Heart left ventricle (tissue), 16 donors: ENCODE results near the gene EPS8. TPM values are rescaled to one million over a fixed set of nuclear protein-coding genes. Genes with fewer than 3 reads are reported as not detected.
"Not testable (repeated sequence)": the region's sequence is repeated elsewhere in the genome, so short reads cannot be mapped to it uniquely, and the experiment has no call there.

ENCODE experiments used
- ATAC-seq, 4 donors: fragments of 200-7000 bp; cut with Tn5 transposase; one replicate each; pipeline ENCODE4 v1.9.1; 2020 to 2022; ENCODE audit warnings: moderate library complexity in 4 of 4, mild to moderate bottlenecking in 3 of 4, moderate number of reproducible peaks in 1 of 4
- DNase-seq, 5 donors: peaks; one replicate each; pipeline ENCODE4 v3.0.0-alpha.2; 2020
- H3K27ac ChIP-seq, 12 donors: fragments of 200-600 bp; sonication (generic) in 4 of 12; one replicate each; pipeline versions ENCODE4 v1.5.0 to v1.8.0; 2016 to 2022; ENCODE audit warnings: mild to moderate bottlenecking in 2 of 12
- H3K27me3 ChIP-seq, 9 donors: fragments of 200-600 bp; sonication (generic) in 2 of 9; one replicate each; pipeline versions ENCODE4 v1.5.1 to v1.8.0; 2016 to 2022; ENCODE audit warnings: mild to moderate bottlenecking in 3 of 9
- H3K36me3 ChIP-seq, 9 donors: fragments of 200-600 bp; sonication (generic) in 2 of 9; one replicate each; pipeline versions ENCODE4 v1.5.0 to v1.8.0; 2018 to 2022; ENCODE audit warnings: mild to moderate bottlenecking in 2 of 9
- H3K4me1 ChIP-seq, 12 donors: fragments of 200-600 bp; sonication (generic) in 4 of 12; one replicate each; pipeline versions ENCODE4 v1.5.0 to v1.8.0; 2016 to 2022; ENCODE audit warnings: mild to moderate bottlenecking in 3 of 12
- H3K4me3 ChIP-seq, 12 donors: fragments of 200-600 bp; sonication (generic) in 4 of 12; one replicate each; pipeline versions ENCODE4 v1.5.0 to v1.8.0; 2017 to 2022; ENCODE audit warnings: mild to moderate bottlenecking in 9 of 12, moderate library complexity in 4 of 12
- H3K9me3 ChIP-seq, 12 donors: fragments of 200-600 bp; sonication (generic) in 4 of 12; one replicate each; pipeline versions ENCODE4 v1.5.0 to v1.8.0; 2016 to 2022; ENCODE audit warnings: mild to moderate bottlenecking in 1 of 12
- POLR2A ChIP-seq, 2 donors: fragments of 450-650 bp; IDR thresholded peaks; one replicate each; pipeline ENCODE4 v1.6.1; 2017; ENCODE audit warnings: antibody characterized with exemption in 2 of 2, mild to moderate bottlenecking in 2 of 2, moderate library complexity in 2 of 2
- WGBS, 4 donors: extraction: QIAGEN DNeasy Blood & Tissue Kit in 2 of 4; methylation state at CpG; one replicate each; pipeline versions ENCODE4 v1.1.5 to v1.1.7; 2013 to 2018; 5-methylcytosine and 5-hydroxymethylcytosine counted together
- intact Hi-C, 10 donors: fragments of 100-400 bp; cut with DNase I; formaldehyde crosslinking; loops; one replicate each; pipeline versions ENCODE4 v1.11.1 to v1.14.2; 2022
- polyA plus RNA-seq, 2 donors: library from polyadenylated mRNA; stranded (reverse); fragments of 200-250 nt; gene quantifications; one replicate each; pipeline ENCODE4 v1.2.3, GENCODE V29; 2013
- total RNA-seq, 9 donors: library from RNA; depleted of rRNA in 2 of 9; stranded (reverse); fragments of >200 nt in 2 of 9; fragmentation: NEBNext Ultra II Directional in 3 of 9; extraction: Animal tissue kit (Norgen Biotek cat#: 25700) in 3 of 9; gene quantifications; one replicate each; pipeline versions ENCODE4 v1.1.0 to v1.2.4, GENCODE V29; 2016 to 2023
- TF ChIP-seq, protein P1 (sequence below), 12 donors: fragments of 200-600 bp; sonication (generic) in 4 of 12; IDR thresholded peaks; one replicate each; pipeline versions ENCODE4 v1.5.0 to v1.8.0; 2018 to 2022; ENCODE audit warnings: antibody characterized with exemption in 12 of 12, mild to moderate bottlenecking in 5 of 12
- donor health status: ischemic (EF 13 %, LVEDD 7.1; RV severe dilation, severe dysfunction).
- donor health status: healthy with polysubstance abuse.
- donor health status: DM: no; HTN: yes; CAD: no.
- donor health status: DM: no; HTN: no; CAD: no.
- donor health status: ischemic (EF 25% LVEDD 6.9; RV normal size, moderate dysfunction).
- donor health status: ischemic (EF 25% LVEDD 5.7; RV mildly dilated, moderate dysfunction).
- donor health status: healthy.
- donor health status: DM: yes; HTN: yes; CAD: no.
- donor health status: ischemic (EF 35%, LVEDD 5.7; RV mildly dilated, moderate dysfunction).
- donor health status: nonischemic (EF 11% LVEDD 7.7; RV severe dilation, severe dysfunction).
- donor health status: DM: yes; HTN: yes; CAD: no.
- donor health status: PGD.
- donor health status: ischemic (EF 29% LVEDD 5.4; RV normal size, mild dysfunction).
- donor health status: nonischemic (EF 23%, LVEDD 6.1; RV moderate dilation, normal function).

Gene EPS8
- total and polyA plus RNA-seq, 11 donors: 11.7 to 56.0 (median 20.9) TPM

DNA sequence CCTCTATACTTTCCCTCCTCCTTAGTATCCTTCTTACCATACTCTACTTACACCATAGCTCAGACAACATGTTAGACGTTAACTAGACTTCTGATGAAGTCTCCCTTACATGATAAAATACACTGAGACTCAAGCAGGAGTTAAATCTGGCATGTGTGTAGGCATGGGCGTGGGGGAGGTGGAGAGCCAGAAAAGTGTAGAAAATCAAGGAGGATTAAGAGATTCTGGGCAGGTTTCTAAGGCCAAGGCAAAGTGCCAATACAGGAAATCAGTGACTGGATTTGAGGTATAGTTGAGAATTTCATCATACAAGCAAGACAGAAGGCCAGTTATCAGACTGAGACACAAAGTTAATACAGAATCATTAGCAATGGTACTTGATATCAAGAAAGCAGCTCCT, 37.4 kb downstream of the EPS8 start:
- WGBS, 4 donors: 79 to 91% (median 84%) methylated on average over 2 of the region's 2 CpGs
- Histone ChIP-seq H3K27me3 (no peaks in the 10 kb centered on the region), H3K36me3 (no peaks in the 10 kb centered on the region), H3K4me1 (peaks cover 0 to 32% (median 3%) of the 10 kb centered on the region in 12 donors), H3K4me3 (no peak overlapping the region), H3K27ac (no peak overlapping the region), H3K9me3 (no peaks in the 10 kb centered on the region)
- TF ChIP-seq POLR2A (IDR thresholded peaks at IDR 0.05): no peak
- TF ChIP-seq, protein P1, sequence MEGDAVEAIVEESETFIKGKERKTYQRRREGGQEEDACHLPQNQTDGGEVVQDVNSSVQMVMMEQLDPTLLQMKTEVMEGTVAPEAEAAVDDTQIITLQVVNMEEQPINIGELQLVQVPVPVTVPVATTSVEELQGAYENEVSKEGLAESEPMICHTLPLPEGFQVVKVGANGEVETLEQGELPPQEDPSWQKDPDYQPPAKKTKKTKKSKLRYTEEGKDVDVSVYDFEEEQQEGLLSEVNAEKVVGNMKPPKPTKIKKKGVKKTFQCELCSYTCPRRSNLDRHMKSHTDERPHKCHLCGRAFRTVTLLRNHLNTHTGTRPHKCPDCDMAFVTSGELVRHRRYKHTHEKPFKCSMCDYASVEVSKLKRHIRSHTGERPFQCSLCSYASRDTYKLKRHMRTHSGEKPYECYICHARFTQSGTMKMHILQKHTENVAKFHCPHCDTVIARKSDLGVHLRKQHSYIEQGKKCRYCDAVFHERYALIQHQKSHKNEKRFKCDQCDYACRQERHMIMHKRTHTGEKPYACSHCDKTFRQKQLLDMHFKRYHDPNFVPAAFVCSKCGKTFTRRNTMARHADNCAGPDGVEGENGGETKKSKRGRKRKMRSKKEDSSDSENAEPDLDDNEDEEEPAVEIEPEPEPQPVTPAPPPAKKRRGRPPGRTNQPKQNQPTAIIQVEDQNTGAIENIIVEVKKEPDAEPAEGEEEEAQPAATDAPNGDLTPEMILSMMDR (IDR thresholded peaks at IDR 0.05): no peak
- ATAC-seq (no peak), DNase-seq (no peak)
- intact Hi-C loops: loop anchor here in 1 of 10 donors (5.0 kb wide), 1 partner anchor 44 kb away; no protein-coding TSS in a partner anchor

DNA sequence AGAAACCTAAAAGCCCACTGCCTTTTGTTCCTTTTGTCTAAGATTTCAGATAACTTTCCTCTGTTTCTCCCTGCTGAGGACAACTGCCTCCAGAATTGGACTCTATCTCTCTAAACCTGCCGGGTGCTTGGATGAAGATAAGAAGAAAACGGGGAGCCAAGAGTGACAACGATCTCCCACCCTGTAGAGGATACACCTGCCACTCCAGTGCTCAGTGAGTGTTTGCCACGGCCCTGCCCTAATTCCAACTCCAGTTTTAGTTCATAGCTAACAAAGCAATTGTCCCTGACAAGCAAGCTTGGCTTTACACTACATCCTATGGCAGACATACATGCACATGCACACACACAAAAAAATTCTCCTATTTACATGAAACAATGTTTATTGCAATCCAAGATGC, 39.3 kb downstream of the EPS8 start:
- no peak for TF ChIP-seq POLR2A (IDR thresholded peaks at IDR 0.05)
- intact Hi-C loops: loop anchor here in 1 of 10 donors (5.0 kb wide), 1 partner anchor 43 kb away; no protein-coding TSS in a partner anchor
- H3K4me1 ChIP-seq: peaks cover 0 to 36% (median 4%) of the 10 kb centered on the region in 12 donors
- no peak for DNase-seq
- WGBS, 4 donors: 30 to 52% (median 36%) methylated on average over 4 of the region's 4 CpGs
- no peak overlapping the region for H3K4me3 ChIP-seq
- H3K27ac ChIP-seq: no peak overlapping the region
- no peaks in the 10 kb centered on the region for H3K36me3 ChIP-seq
- no peaks in the 10 kb centered on the region for H3K27me3 ChIP-seq
- no peaks in the 10 kb centered on the region for H3K9me3 ChIP-seq
- no peak for ATAC-seq

DNA sequence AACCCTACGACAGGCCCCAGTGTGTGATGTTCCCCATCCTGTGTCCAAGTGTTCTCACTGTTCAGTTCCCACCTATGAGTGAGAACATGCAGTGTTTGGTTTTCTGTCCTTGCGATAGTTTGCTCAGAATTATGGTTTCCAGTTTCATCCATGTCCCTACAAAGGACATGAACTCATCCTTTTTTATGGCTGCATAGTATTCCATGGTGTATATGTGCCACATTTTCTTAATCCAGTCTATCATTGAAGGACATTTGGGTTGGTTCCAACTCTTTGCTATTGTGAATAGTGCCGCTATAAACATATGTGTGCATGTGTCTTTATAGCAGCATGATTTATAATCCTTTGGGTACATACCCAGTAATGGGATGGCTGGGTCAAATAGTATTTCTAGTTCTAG, 47.3 kb downstream of the EPS8 start:
- ATAC-seq, H3K27me3 ChIP-seq: not testable (repeated sequence)
- WGBS, 4 donors: 98 to 100% (median 98%) methylated on average over 3 of the region's 3 CpGs

DNA sequence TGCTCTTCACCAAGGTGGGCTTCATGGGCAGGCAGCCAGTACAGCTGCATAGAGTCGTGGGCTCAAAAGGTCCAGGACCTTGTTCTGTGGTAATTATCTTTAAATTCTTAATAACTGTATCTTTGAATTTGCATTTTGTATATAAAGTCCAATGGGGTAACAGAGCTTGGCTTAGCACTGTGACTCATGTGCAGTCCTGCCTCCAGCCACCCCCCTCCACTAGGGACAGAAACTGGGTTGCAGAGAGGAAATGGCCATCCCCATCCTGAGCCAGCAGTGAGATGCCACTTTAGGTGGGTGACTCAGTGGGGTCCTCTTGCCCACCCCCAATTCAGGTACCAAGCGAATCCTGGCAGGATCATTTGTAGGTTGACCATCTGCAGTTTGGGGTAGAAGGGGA, 48.1 kb downstream of the EPS8 start:
- Histone ChIP-seq H3K4me3 (no peak overlapping the region), H3K27ac (no peak overlapping the region), H3K36me3 (no peaks in the 10 kb centered on the region), H3K9me3 (peaks cover 0 to 17% (median 0%) of the 10 kb centered on the region in 12 donors), H3K4me1 (peaks cover 0 to 16% (median 0%) of the 10 kb centered on the region in 12 donors), H3K27me3 (no peaks in the 10 kb centered on the region)
- intact Hi-C loops: no loop called here
- TF ChIP-seq POLR2A (IDR thresholded peaks at IDR 0.05): no peak
- TF ChIP-seq, protein P1 (IDR thresholded peaks at IDR 0.05): no peak
- WGBS, 4 donors: 93 to 94% (median 93%) methylated on average over 2 of the region's 2 CpGs
- ATAC-seq (no peak), DNase-seq (no peak)

More for the DNA sequence above, 47.3 kb downstream of the EPS8 start:
- intact Hi-C loops, H3K4me3 ChIP-seq, DNase-seq, H3K27ac ChIP-seq, H3K36me3 ChIP-seq: not testable (repeated sequence)
- Histone ChIP-seq H3K4me1 (peaks cover 0 to 19% (median 0%) of the 10 kb centered on the region in 12 donors), H3K9me3 (peaks cover 0 to 17% (median 0%) of the 10 kb centered on the region in 12 donors)

DNA sequence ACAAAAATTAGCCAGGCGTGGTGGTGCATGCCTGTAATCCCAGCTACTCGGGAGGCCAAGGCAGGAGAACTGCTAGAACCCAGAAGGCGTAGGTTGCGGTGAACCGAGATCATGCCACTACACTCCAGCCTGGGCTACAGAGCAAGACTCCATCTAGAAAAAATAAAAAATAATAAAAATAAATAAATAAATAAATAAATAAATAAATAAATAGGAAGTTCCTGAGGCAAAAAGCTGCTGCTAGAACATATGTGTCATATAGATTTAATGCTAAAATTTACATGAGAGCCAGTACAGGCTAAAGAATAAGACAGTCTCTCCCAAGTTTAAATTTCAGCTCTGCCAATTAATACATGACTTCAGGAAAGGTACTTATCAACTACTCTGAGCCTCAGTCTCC, 48.8 kb downstream of the EPS8 start:
- H3K4me1 ChIP-seq: peaks cover 0 to 16% (median 0%) of the 10 kb centered on the region in 12 donors
- H3K27me3 ChIP-seq, intact Hi-C loops, H3K4me3 ChIP-seq, H3K27ac ChIP-seq, H3K36me3 ChIP-seq, ATAC-seq, DNase-seq: not testable (repeated sequence)
- 94 to 98% (median 97%) methylated on average over 5 of the region's 5 CpGs for WGBS, 4 donors
- H3K9me3 ChIP-seq: peaks cover 0 to 17% (median 0%) of the 10 kb centered on the region in 12 donors
